GM12878 (cell line): ENCODE data around the gene DDX21. TPM values are rescaled to one million over a fixed set of nuclear protein-coding genes. Genes with fewer than 3 reads are reported as not detected.

ENCODE experiments used
- ATAC-seq: fragments of 200-7000 bp; cut with Tn5 transposase; 3 replicates; pipeline ENCODE4 v1.9.1; 2020; ENCODE audit warnings: mild to moderate bottlenecking, moderate library complexity
- BruUV-seq: library from RNA; stranded (reverse); fragments of 400-500 nt; replicated peaks from 2 replicates; lab custom pipeline; 2021; lab: Mats Ljungman, UMichigan
- CTCF ChIA-PET: fragments of 300-600 bp; sonication (Branson Sonifier 250); formaldehyde crosslinking; extraction: SDS; loops from one replicate; lab custom pipeline; 2021; ENCODE audit warnings: inconsistent platforms; lab: Yijun Ruan, JAX
- POLR2A ChIA-PET: fragments of 350-600 bp; formaldehyde crosslinking; extraction: SDS; loops from one replicate; lab custom pipeline; 2021; ENCODE audit warnings: inconsistent platforms; lab: Charles Lee
- RAD21 ChIA-PET: fragments of 300-600 bp; sonication (Branson Sonifier 250); formaldehyde crosslinking; loops from one replicate; lab custom pipeline; 2023; ENCODE audit warnings: antibody characterized with exemption; ENCODE audit not compliant: unreplicated experiment; lab: Charles Lee
- SMC1A ChIA-PET: fragments of 300-600 bp; sonication (Branson Sonifier 250); formaldehyde crosslinking; loops from one replicate; lab custom pipeline; 2023; ENCODE audit not compliant: unreplicated experiment, uncharacterized antibody; lab: Charles Lee
- DNase-seq: peaks from one replicate; pipeline ENCODE4 v3.0.0-alpha.2; 2011; ENCODE audit warnings: low read depth, low spot score
- FAIRE-seq: peaks from 3 replicates; lab custom pipeline; 2011; peaks lifted over from hg19 to GRCh38; lab: Jason Lieb, UNC
- H2AFZ ChIP-seq: 2 replicates; pipeline ENCODE4 v1.6.0; 2011; ENCODE audit warnings: low read depth, low read length, control low read depth; ENCODE audit not compliant: control insufficient read depth
- H3K27ac ChIP-seq: 2 replicates; pipeline ENCODE4 v1.5.1; 2011; ENCODE audit warnings: control low read depth; ENCODE audit not compliant: control insufficient read depth, insufficient read depth
- H3K27me3 ChIP-seq, 2 experiments: replicated peaks in 1 of 2; 2 replicates each; pipeline versions ENCODE4 v1.6.0 to v1.6.1; 2011; ENCODE audit warnings: low read length in 1 of 2; ENCODE audit not compliant: control insufficient read depth in 2 of 2, insufficient read depth in 2 of 2
- H3K36me3 ChIP-seq, 2 experiments: 2 replicates each; pipeline ENCODE4 v1.5.1; 2011; ENCODE audit warnings: low read length in 1 of 2; ENCODE audit not compliant: control insufficient read depth in 2 of 2, insufficient read depth in 2 of 2
- H3K4me1 ChIP-seq: 2 replicates; pipeline ENCODE4 v1.6.1; 2011; ENCODE audit warnings: mild to moderate bottlenecking, low read length, moderate library complexity, mixed read lengths; ENCODE audit not compliant: control insufficient read depth, insufficient read depth
- H3K4me2 ChIP-seq: 2 replicates; pipeline ENCODE4 v1.6.0; 2011; ENCODE audit warnings: control low read depth; ENCODE audit not compliant: control insufficient read depth, insufficient read depth
- H3K4me3 ChIP-seq: fragments of 200-600 bp; sonication (generic); 2 replicates; pipeline ENCODE4 v1.5.1; 2016
- H3K79me2 ChIP-seq: 2 replicates; pipeline ENCODE4 v1.6.0; 2011; ENCODE audit warnings: low read length; ENCODE audit not compliant: control insufficient read depth, insufficient read depth
- H3K9ac ChIP-seq: 2 replicates; pipeline ENCODE4 v1.8.0; 2011; ENCODE audit warnings: low read length, control low read depth, mixed read lengths; ENCODE audit not compliant: control insufficient read depth, insufficient read depth
- H3K9me3 ChIP-seq: replicated peaks from 3 replicates; pipeline ENCODE4 v1.5.1; 2011; ENCODE audit warnings: mild to moderate bottlenecking, low read length; ENCODE audit not compliant: control insufficient read depth, insufficient read depth
- H4K20me1 ChIP-seq: 2 replicates; pipeline ENCODE4 v1.6.0; 2011; ENCODE audit not compliant: control insufficient read depth, insufficient read depth
- BRCA1 ChIP-seq: IDR thresholded peaks from 2 replicates; pipeline ENCODE4 v1.6.1; 2011; ENCODE audit warnings: low read depth, low read length, improper control_type of control experiment
- CREM ChIP-seq: IDR thresholded peaks from 2 replicates; pipeline ENCODE4 v1.6.1; 2014; ENCODE audit warnings: antibody characterized with exemption, low read depth
- CTCF ChIP-seq, 3 experiments: IDR thresholded peaks in 2 of 3; conservative IDR thresholded peaks in 1 of 3; 2 replicates each; pipeline ENCODE4 v1.5.1; 2011; ENCODE audit warnings: low read depth in 3 of 3, low read length in 3 of 3, mild to moderate bottlenecking in 3 of 3, control low read depth in 2 of 3, moderate library complexity in 2 of 3, inconsistent platforms in 1 of 3, mixed read lengths in 1 of 3; ENCODE audit not compliant: control insufficient read depth in 2 of 3, insufficient read depth in 1 of 3; ENCODE audit errors: extremely low read depth in 1 of 3
- CUX1 ChIP-seq: IDR thresholded peaks from 2 replicates; pipeline ENCODE4 v1.6.1; 2012; ENCODE audit warnings: improper control_type of control experiment, low read depth, low read length; ENCODE audit not compliant: insufficient replicate concordance
- HCFC1 ChIP-seq: fragments of 150-350 bp; IDR thresholded peaks from 2 replicates; pipeline ENCODE4 v1.6.1; 2014; ENCODE audit warnings: low read length
- HDAC6 ChIP-seq: fragments of 200-600 bp; sonication (generic); IDR thresholded peaks from one replicate; pipeline ENCODE4 v1.8.0; 2017; ENCODE audit warnings: antibody characterized with exemption; ENCODE audit not compliant: unreplicated experiment
- IRF5 ChIP-seq: fragments of 450-650 bp; IDR thresholded peaks from 2 replicates; pipeline ENCODE4 v1.6.1; 2017; ENCODE audit warnings: borderline replicate concordance
- KDM1A ChIP-seq: fragments of 200-600 bp; sonication (generic); IDR thresholded peaks from 2 replicates; pipeline ENCODE4 v1.6.1; 2016; ENCODE audit warnings: borderline replicate concordance
- POLR2AphosphoS5 ChIP-seq: IDR thresholded peaks from 2 replicates; pipeline ENCODE4 v1.6.1; 2011; ENCODE audit warnings: mild to moderate bottlenecking, low read length, inconsistent platforms
- RB1 ChIP-seq: fragments of 450-650 bp; formaldehyde crosslinking; IDR thresholded peaks from 2 replicates; pipeline ENCODE4 v1.6.1; 2017; ENCODE audit warnings: mild to moderate bottlenecking, borderline replicate concordance
- RBBP5 ChIP-seq: fragments of 200-600 bp; sonication (generic); conservative IDR thresholded peaks from 2 replicates; pipeline ENCODE4 v1.6.1; 2016
- STAT3 ChIP-seq: IDR thresholded peaks from 2 replicates; pipeline ENCODE4 v1.6.1; 2011; ENCODE audit warnings: low read depth, low read length, improper control_type of control experiment
- TCF12 ChIP-seq: IDR thresholded peaks from 2 replicates; pipeline ENCODE4 v1.6.1; 2011; ENCODE audit warnings: low read depth, mild to moderate bottlenecking, low read length
- ZNF24 ChIP-seq: fragments of 450-650 bp; IDR thresholded peaks from 2 replicates; pipeline ENCODE4 v1.6.1; 2017; ENCODE audit warnings: antibody characterized with exemption, mild to moderate bottlenecking
- ZSCAN29 ChIP-seq: fragments of 450-650 bp; IDR thresholded peaks from 2 replicates; pipeline ENCODE4 v1.6.1; 2017; ENCODE audit warnings: mild to moderate bottlenecking, moderate library complexity
- whole genome bisulfite sequencing: methylation state at CpG from one replicate; pipeline ENCODE4 v1.1.6; 2016; ENCODE audit warnings: low lambda C conversion rate; ENCODE audit not compliant: insufficient replicate concordance, insufficient coverage; ENCODE audit errors: missing lambda C conversion rate; 5-methylcytosine and 5-hydroxymethylcytosine counted together
- in situ Hi-C: fragments of 300-500 bp; cut with MboI; formaldehyde crosslinking; loops from 9 replicates; pipeline ENCODE4 v1.14.3; 2018; ENCODE audit warnings: mixed read lengths
- intact Hi-C: fragments of 100-400 bp; cut with micrococcal nuclease; formaldehyde crosslinking; loops from one replicate; pipeline ENCODE4 v1.14.2; 2022; ENCODE audit not compliant: unreplicated experiment
- polyA plus RNA-seq, 11 experiments: library from polyadenylated mRNA; depleted of rRNA in 4 of 11; unstranded in 6 of 11; stranded (reverse) in 5 of 11; fragments of >200 nt; fragmentation: Nextera tagmentation in 4 of 11; fragmentation: Illumina TruSeq in 1 of 11; extraction: Ambion mirVana in 4 of 11; extraction: Trizol in 1 of 11; gene quantifications; 1 replicate in 1 of 11; 2 replicates in 10 of 11; pipeline versions ENCODE4 v1.2.1 to v1.2.3, GENCODE V29; 2011 to 2016; ENCODE audit warnings: inconsistent platforms in 2 of 11, missing spikeins in 2 of 11, low read depth in 1 of 11
- total RNA-seq, 4 experiments: library from RNA; depleted of rRNA in 3 of 4; stranded (reverse); fragments of >200 nt in 3 of 4; fragmentation: Illumina TruSeq in 1 of 4; extraction: Trizol in 1 of 4; gene quantifications; 2 replicates each; pipeline versions ENCODE4 v1.2.1 to v1.2.3, GENCODE V29; 2013 to 2021

The DDX21 gene
- total and polyA plus RNA-seq, 10 of the 15 experiments (the other 5 are each of a cell fraction or from before 2014, with no cell fraction given) = 41.1 to 182 (median 116) TPM

- no peak for TF ChIP-seq ZNF24
- no peak for TF ChIP-seq KDM1A
- TF ChIP-seq HDAC6 = no peak
- TF ChIP-seq HCFC1 = no peak
- TF ChIP-seq CUX1 = no peak
- TF ChIP-seq TCF12 = no peak
- TF ChIP-seq, all 136 proteins: peak for 0
Observed at GRCh38 chr10:69009360-69009759, 53.4 kb downstream of the DDX21 start (continued).

GRCh38 chr10:69010151-69010640 is 54.2 kb downstream of the DDX21 start:
- Histone ChIP-seq H3K36me3 (peaks cover 2% of the 10 kb centered on the region in 2 experiments; a peak in 2 of 4 replicates), H3K27me3 (no peaks in the 10 kb centered on the region), H3K79me2 (no peaks in the 10 kb centered on the region), H2AFZ (no peak overlapping the region), H3K4me2 (no peak overlapping the region), H3K9ac (no peak overlapping the region), H3K4me1 (no peaks in the 10 kb centered on the region), H3K4me3 (no peak overlapping the region), H4K20me1 (no peaks in the 10 kb centered on the region), H3K27ac (no peak overlapping the region), H3K9me3 (no peaks in the 10 kb centered on the region)
- ChIA-PET CTCF (interaction anchor here (1.2 to 8.9 kb wide), 7 partner anchors 10 to 219 kb away, joined by 3 to 272 read pairs (median 3); partner anchors contain the start of gene SRGN), POLR2A (interaction anchor here (0.5 to 1.8 kb wide), 4 partner anchors 10 to 89 kb away, joined by 3 to 5 read pairs (median 3); no protein-coding TSS in a partner anchor), SMC1A (interaction anchor here (0.8 to 13.0 kb wide), 13 partner anchors 8 to 210 kb away, joined by 3 to 269 read pairs (median 5); partner anchors contain the start of gene HKDC1), RAD21 (interaction anchor here (0.5 to 8.3 kb wide), 8 partner anchors 9 to 112 kb away, joined by 3 to 252 read pairs (median 3); partner anchors contain the start of gene SRGN)
- BruUV-seq = no TSS peak
- FAIRE-seq = no peak
- in situ Hi-C loops = no loop called here
- DNase-seq = no peak
- no peak for ATAC-seq
- intact Hi-C loops = no loop called here
- 4% methylated on average over 1 of the region's 1 CpG for WGBS
- TF ChIP-seq STAT3 = no peak
- TF ChIP-seq RB1 = no peak
- no peak for TF ChIP-seq CREM
- TF ChIP-seq IRF5 = no peak
- no peak for TF ChIP-seq POLR2AphosphoS5
- TF ChIP-seq ZSCAN29 = no peak
- TF ChIP-seq RBBP5 = no peak
- no peak for TF ChIP-seq CTCF (IDR thresholded peaks at IDR 0.05 in 2 of 3, conservative IDR thresholded peaks at IDR 0.05 in 1 of 3; ENCODE audit: control insufficient read depth in 2 of 3, extremely low read depth in 1 of 3, insufficient read depth in 1 of 3, low read depth in 3 of 3, low read length in 3 of 3)
- no peak for TF ChIP-seq BRCA1
